Neutrophil (primary cell): ENCODE results near the gene JAM2.

ENCODE experiments used
- H3K27ac ChIP-seq: fragments of 200-600 bp; sonication (generic); 2 replicates; pipeline ENCODE4 v1.5.1; 2016; ENCODE audit warnings: mild to moderate bottlenecking, moderate library complexity
- H3K27me3 ChIP-seq: fragments of 200-600 bp; sonication (generic); 2 replicates; pipeline ENCODE4 v1.6.0; 2016; ENCODE audit warnings: mild to moderate bottlenecking
- H3K36me3 ChIP-seq: fragments of 200-600 bp; sonication (generic); 2 replicates; pipeline ENCODE4 v1.5.1; 2017
- H3K4me1 ChIP-seq, 2 experiments: fragments of 200-600 bp in 1 of 2; sonication (generic) in 1 of 2; 1 replicate in 1 of 2; 2 replicates in 1 of 2; pipeline versions ENCODE4 v1.5.1 to v1.6.1; 2013 to 2016; ENCODE audit warnings: low read depth in 1 of 2, low read length in 1 of 2, mild to moderate bottlenecking in 1 of 2, moderate library complexity in 1 of 2; ENCODE audit not compliant: control insufficient read depth in 1 of 2, insufficient read depth in 1 of 2
- H3K4me3 ChIP-seq, 2 experiments: fragments of 200-600 bp in 1 of 2; sonication (generic) in 1 of 2; 1 replicate in 1 of 2; 2 replicates in 1 of 2; pipeline ENCODE4 v1.5.1; 2013 to 2016; ENCODE audit warnings: low read depth in 1 of 2, low read length in 1 of 2, mild to moderate bottlenecking in 1 of 2, moderate library complexity in 1 of 2
- H3K9me3 ChIP-seq: fragments of 200-600 bp; sonication (generic); 2 replicates; pipeline ENCODE4 v1.5.1; 2016
- CTCF ChIP-seq: fragments of 200-600 bp; sonication (generic); IDR thresholded peaks from 2 replicates; pipeline ENCODE4 v1.5.1; 2016; ENCODE audit warnings: antibody characterized with exemption

Gene JAM2

DNA sequence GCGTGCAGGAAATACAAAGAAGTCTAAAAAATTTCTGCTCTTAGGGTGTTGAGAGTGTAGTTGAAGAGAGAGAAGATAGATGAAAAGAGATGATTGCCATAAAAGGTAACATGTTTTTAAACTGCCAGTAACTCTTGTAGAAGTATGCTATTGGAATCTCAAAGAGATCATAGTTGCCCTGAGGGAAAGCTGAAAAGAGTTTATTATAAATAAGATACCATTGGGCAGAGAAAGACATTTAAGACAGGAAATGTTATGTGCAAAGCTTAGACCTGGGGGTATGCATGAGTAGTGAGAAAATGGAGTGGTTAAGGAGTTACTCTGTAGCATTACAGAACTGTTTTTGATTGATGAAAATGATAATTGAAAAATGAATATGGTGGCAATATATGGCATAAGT is 113.4 kb downstream of the JAM2 start:
- no peak for TF ChIP-seq CTCF
- no peak overlapping the region for H3K4me3 ChIP-seq

DNA sequence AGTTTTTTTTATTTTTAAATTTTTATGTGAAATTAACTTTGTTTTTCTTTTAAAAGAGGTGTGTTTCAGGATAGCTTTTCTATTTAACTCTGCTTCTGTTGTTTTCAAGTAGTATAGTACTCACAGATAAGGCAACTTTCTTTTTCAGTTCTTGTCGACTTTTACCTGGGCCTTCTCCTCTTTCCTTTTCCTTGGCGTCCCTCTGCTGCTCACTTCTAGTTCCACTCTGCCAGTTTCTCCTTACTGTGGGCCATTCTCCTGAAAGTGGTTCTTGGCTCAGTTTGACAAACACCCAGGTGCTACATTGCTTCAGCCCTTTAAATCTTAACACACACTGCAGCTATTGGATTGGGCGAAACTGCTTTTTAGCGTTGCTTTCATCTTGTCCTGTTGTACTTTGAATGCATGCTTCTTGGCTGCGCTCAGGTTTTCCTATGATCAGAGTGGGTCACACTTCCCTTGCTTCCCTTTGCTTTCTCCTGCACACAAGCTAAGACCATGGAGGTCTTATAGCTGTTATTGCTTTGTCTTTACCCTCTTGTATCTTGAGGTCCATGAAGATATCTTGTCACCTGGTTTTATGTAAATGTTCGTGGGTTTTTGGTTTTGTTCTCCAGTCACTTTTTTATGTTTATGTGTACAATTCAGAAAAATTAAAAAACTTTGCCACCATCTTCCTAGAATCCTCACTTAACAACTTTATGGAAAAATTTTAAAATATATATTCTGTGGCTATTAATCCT is 117.3 kb downstream of the JAM2 start:
- Histone ChIP-seq H3K27me3 (no peaks in the 10 kb centered on the region), H3K4me1 (peaks cover 0 to 5% of the 10 kb centered on the region in 2 experiments), H3K27ac (no peak overlapping the region), H3K4me3 (no peak overlapping the region), H3K9me3 (no peaks in the 10 kb centered on the region), H3K36me3 (peaks cover 74% of the 10 kb centered on the region)
- no peak for TF ChIP-seq CTCF

More for the DNA sequence above, 113.4 kb downstream of the JAM2 start:
- no peak overlapping the region for H3K27ac ChIP-seq
- H3K4me1 ChIP-seq: no peaks in the 10 kb centered on the region
- peaks cover 68% of the 10 kb centered on the region for H3K36me3 ChIP-seq
- H3K27me3 ChIP-seq: no peaks in the 10 kb centered on the region
- H3K9me3 ChIP-seq: no peaks in the 10 kb centered on the region

DNA sequence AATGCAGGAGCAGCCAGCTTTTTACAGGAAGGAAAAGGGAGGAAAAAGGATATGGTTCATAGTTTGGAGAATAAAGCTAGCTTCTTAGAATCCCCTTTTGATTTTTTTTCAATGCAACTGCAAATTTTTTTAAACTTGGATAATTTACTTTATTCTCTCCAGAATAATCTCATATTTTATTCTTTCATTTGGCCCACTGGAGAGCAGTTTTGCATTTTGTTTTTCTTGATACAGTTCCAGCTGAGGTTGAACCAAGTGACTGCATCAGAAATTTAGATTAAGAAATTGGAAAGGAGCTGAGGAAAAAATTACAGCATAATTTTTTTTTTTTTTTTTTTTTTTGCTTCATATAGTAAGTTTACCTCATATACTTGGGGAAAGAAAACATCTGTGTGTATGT is 118.5 kb downstream of the JAM2 start:
- no peak overlapping the region for H3K27ac ChIP-seq
- no peak overlapping the region for H3K4me3 ChIP-seq
- H3K27me3 ChIP-seq: no peaks in the 10 kb centered on the region
- TF ChIP-seq CTCF: no peak
- no peaks in the 10 kb centered on the region for H3K9me3 ChIP-seq
- H3K36me3 ChIP-seq: peaks cover 73% of the 10 kb centered on the region
- peaks cover 0 to 5% of the 10 kb centered on the region in 2 experiments for H3K4me1 ChIP-seq

- Histone ChIP-seq H3K27me3 (no peaks in the 10 kb centered on the region), H3K9me3 (no peaks in the 10 kb centered on the region), H3K4me1 (peaks cover 0 to 5% of the 10 kb centered on the region in 2 experiments), H3K27ac (no peak overlapping the region), H3K4me3 (no peak overlapping the region), H3K36me3 (peaks cover 76% of the 10 kb centered on the region)
- TF ChIP-seq CTCF: no peak
These were observed 120.5 kb downstream of the JAM2 start for GRCh38 chr21:25759573-25759972.

DNA sequence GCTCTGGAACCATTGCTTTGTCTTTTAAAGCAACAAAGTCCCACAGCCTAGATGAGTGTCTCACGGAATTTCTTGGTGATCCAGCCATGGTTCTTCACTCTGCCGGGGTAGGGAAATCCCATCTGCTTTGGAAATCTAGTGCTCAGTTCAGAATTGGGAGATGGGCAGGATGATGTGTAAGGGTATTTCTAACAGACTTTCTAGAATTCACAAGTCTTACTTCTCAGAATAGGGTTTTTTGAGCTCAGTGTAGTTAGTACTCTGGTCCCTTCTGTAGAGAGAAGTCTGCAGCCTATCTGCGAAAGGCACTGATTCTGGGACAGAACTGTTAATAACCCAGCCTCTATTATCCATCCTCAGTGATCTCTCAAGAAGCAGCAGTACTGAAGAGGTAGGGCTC is 121.0 kb downstream of the JAM2 start:
- Histone ChIP-seq H3K36me3 (peaks cover 76% of the 10 kb centered on the region), H3K4me1 (peaks cover 0 to 5% of the 10 kb centered on the region in 2 experiments), H3K27me3 (no peaks in the 10 kb centered on the region), H3K4me3 (no peak overlapping the region), H3K27ac (no peak overlapping the region), H3K9me3 (no peaks in the 10 kb centered on the region)
- TF ChIP-seq CTCF: no peak
